IPS-NIHi7 (cell line): ENCODE measurements around the gene TKFC.
"Not testable (repeated sequence)": the region's sequence is repeated elsewhere in the genome, so short reads cannot be mapped to it uniquely, and the experiment has no call there.

Experiments
- DNase-seq: peaks from one replicate; pipeline ENCODE4 v3.0.0; 2012; ENCODE audit warnings: mixed read lengths; ENCODE audit errors: extremely low spot score

TKFC gene

GRCh38 chr11:61369372-61370348, 36.6 kb downstream of the TKFC start:
- DNase-seq = no peak

GRCh38 chr11:61370349-61371005, 37.4 kb downstream of the TKFC start:
- DNase-seq = no peak

GRCh38 chr11:61372659-61373420, 39.8 kb downstream of the TKFC start:
- no peak for DNase-seq

GRCh38 chr11:61375761-61376108, 42.7 kb downstream of the TKFC start:
- DNase-seq = no peak

- DNase-seq = no peak
Measured at GRCh38 chr11:61377461-61378160, 44.6 kb downstream of the TKFC start.

GRCh38 chr11:61378713-61379313, 45.8 kb downstream of the TKFC start:
- no peak for DNase-seq

- DNase-seq = no peak
Measured at GRCh38 chr11:61380884-61381283, 47.9 kb downstream of the TKFC start.

GRCh38 chr11:61383859-61384258, 50.8 kb downstream of the TKFC start:
- DNase-seq = not testable (repeated sequence)

- DNase-seq = peak; percentile 59
Measured at GRCh38 chr11:61384271-61385242, 51.5 kb downstream of the TKFC start.

- no peak for DNase-seq
Measured at GRCh38 chr11:61390161-61390560, 57.1 kb downstream of the TKFC start.

GRCh38 chr11:61392981-61393595, 60.1 kb downstream of the TKFC start:
- DNase-seq = peak; percentile 55
